Measurements from ENCODE around the gene GPC6. TPM values are rescaled to one million over a fixed set of nuclear protein-coding genes. Genes with fewer than 3 reads are reported as not detected.

Gene GPC6
- polyA plus RNA-seq, 6 donors from 2014 or later = not detected

DNA sequence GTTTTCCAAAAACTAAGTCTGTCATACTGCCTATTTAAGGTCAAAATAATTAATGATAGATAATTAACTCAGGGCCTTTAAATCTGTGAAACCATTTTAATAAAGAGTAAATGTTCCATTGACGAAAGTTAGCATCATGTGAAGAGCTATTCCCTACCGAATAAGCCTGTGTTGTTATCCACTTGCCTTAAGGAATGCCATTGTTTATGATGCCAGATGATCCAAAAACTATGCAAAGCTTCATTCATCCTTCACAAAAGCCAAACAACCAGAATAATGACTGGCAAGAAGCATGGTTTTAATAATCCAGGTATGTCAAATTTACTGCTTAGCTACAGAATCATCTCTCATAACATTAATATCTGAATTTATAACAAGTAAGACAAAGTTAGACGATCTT is 6.5 kb upstream of the GPC6 start:
- DNase-seq (no peak), ATAC-seq (ENCODE audit: low read depth in 2 of 2) (no peak)
- H3K9me3 Mint-ChIP-seq = peaks cover 0 to 9% (median 5%) of the 10 kb centered on the region in 7 donors
- H3K4me1 Mint-ChIP-seq = no peaks in the 10 kb centered on the region
- H3K27me3 Mint-ChIP-seq = peaks cover under 1 to 4% (median under 1%) of the 10 kb centered on the region in 3 donors
- no peak overlapping the region for H3K27ac Mint-ChIP-seq
- no peak overlapping the region for H3K4me3 Mint-ChIP-seq
- peaks cover 0 to 7% of the 10 kb centered on the region in 2 donors for H3K36me3 Mint-ChIP-seq

DNA sequence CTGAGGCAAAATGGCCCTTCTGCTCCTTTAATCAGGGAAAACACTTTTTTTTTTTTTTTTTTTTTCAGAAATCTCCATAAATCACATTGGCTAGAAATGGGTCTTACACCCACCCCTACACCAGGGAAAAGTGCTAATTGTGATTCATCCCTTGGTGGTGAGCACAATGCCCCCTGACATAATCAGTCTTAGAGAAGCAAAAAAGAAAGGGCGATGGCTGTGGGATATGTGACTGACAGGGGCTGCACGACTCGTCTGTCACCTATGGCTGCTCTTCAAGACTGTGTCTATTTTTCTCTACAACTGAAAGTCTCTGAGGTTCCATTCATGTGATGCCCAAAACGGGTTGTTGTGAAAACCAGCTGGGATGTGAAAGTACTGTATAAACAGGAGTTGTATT is 3.6 kb upstream of the GPC6 start:
- ATAC-seq (ENCODE audit: low read depth in 2 of 2) (no peak), DNase-seq (no peak)
- Mint-ChIP-seq H3K4me3 (no peak overlapping the region), H3K36me3 (peaks cover 0 to 19% of the 10 kb centered on the region in 2 donors), H3K27ac (no peak overlapping the region), H3K9me3 (peaks cover 0 to 25% (median 4%) of the 10 kb centered on the region in 7 donors), H3K4me1 (no peaks in the 10 kb centered on the region), H3K27me3 (peaks cover 15 to 28% (median 23%) of the 10 kb centered on the region in 3 donors)

DNA sequence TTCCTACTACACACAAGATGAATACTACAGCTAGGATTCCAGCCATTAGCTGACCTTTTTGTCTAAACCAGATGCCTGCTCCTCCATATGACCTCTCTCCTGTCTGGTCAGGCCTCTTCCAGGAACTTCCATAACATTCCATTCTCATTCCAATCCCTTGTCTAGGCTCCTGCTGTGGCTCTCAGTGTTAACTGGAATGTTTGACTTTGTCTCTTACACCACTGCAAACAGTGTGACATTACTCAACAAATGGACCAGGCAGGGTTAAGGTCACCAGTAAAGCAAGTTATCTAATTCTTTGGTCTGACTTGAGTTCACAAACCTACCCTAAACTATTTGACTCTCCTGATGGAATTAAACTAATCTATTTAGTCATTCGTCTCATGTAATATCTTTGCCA is 2.1 kb upstream of the GPC6 start:
- no peak for DNase-seq
- Mint-ChIP-seq H3K36me3 (peaks cover 0 to 19% of the 10 kb centered on the region in 2 donors), H3K4me3 (peak overlapping the region in 1 of 8 donors; percentile 13), H3K27me3 (peaks cover 23 to 39% (median 35%) of the 10 kb centered on the region in 3 donors), H3K9me3 (peaks cover 0 to 25% (median 5%) of the 10 kb centered on the region in 7 donors), H3K4me1 (peaks cover 0 to 2% (median 0%) of the 10 kb centered on the region in 3 donors), H3K27ac (no peak overlapping the region)
- ATAC-seq (ENCODE audit: low read depth in 2 of 2) = no peak

DNA sequence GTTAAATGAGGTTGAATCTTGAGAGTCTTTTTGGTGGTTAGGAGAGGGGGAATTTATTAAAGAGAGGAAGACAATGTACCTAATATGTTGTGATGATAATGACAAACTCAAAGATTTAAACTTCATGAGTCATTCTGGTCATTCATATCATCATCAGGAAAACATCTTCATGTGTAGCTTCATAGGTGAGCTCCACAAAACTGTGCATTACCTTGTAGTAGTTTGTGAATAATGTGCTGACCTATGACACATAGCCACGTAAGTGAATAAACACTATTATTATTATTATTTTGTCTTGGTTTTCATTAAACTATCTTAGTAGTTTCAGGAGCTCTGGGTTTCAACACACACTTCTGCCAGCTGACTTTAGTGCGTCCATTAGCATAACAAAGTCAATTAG is 997 bp upstream of the GPC6 start:
- DNase-seq (no peak), ATAC-seq (ENCODE audit: low read depth in 2 of 2) (no peak)
- Mint-ChIP-seq H3K27ac (no peak overlapping the region), H3K4me3 (no peak overlapping the region), H3K4me1 (peaks cover 0 to 2% (median 0%) of the 10 kb centered on the region in 3 donors), H3K27me3 (peaks cover 30 to 42% (median 39%) of the 10 kb centered on the region in 3 donors), H3K9me3 (peaks cover 0 to 25% (median 5%) of the 10 kb centered on the region in 7 donors), H3K36me3 (peaks cover 0 to 19% of the 10 kb centered on the region in 2 donors)

DNA sequence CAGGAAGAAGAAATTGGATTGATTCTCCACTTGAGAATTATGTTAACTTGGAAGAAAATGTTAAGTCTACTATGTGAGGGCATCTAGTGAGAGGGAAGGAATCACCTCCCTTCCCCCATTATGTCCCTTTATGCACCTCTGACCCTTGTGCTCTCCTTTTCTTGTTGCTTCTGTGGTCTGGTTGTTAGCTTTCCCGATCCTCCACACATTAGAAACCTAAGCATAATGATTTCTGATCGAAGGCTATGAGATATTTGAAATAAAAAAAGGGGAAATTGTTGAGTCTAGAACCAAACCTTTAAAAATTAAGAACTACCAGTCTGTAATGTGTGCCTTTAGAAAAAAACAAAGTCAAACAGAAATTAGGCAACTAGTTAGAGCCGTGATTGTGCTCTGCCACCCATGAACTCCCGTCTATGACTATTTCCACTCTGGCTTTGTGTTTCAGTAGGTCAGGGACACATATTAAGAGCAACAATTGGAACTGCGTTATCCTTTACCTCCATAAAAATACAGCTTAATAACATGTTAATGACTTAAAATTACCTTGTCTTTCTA is 463 bp upstream of the GPC6 start:
- ATAC-seq (ENCODE audit: low read depth in 2 of 2) (no peak), DNase-seq (no peak)
- H3K36me3 Mint-ChIP-seq = peaks cover 0 to 19% of the 10 kb centered on the region in 2 donors
- peaks cover 0 to 25% (median 5%) of the 10 kb centered on the region in 7 donors for H3K9me3 Mint-ChIP-seq
- H3K27ac Mint-ChIP-seq = peak overlapping the region in 1 of 6 donors; percentile 67
- H3K27me3 Mint-ChIP-seq = peaks cover 31 to 42% (median 39%) of the 10 kb centered on the region in 3 donors
- peaks cover 0 to 2% (median 0%) of the 10 kb centered on the region in 3 donors for H3K4me1 Mint-ChIP-seq
- no peak overlapping the region for H3K4me3 Mint-ChIP-seq

DNA sequence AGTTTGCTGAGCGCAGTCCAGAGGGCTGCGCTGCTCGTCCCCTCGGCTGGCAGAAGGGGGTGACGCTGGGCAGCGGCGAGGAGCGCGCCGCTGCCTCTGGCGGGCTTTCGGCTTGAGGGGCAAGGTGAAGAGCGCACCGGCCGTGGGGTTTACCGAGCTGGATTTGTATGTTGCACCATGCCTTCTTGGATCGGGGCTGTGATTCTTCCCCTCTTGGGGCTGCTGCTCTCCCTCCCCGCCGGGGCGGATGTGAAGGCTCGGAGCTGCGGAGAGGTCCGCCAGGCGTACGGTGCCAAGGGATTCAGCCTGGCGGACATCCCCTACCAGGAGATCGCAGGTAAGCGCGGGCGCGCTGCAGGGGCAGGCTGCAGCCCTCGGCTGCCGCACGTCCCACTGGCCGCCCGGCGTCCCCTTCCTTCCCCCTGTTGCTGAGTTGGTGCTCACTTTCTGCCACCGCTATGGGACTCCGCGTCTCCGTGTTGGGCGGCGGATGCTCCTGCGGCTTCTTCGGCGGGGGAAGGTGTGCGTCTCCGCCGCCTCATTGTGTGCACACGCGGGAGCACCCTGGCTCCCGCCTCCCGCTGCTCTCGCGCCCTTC is 772 bp downstream of the GPC6 start:
- Mint-ChIP-seq H3K27ac (no peak overlapping the region), H3K9me3 (peaks cover 0 to 25% (median 5%) of the 10 kb centered on the region in 7 donors), H3K4me1 (peaks cover 0 to 2% (median 0%) of the 10 kb centered on the region in 3 donors), H3K4me3 (no peak overlapping the region), H3K36me3 (peaks cover 0 to 19% of the 10 kb centered on the region in 2 donors), H3K27me3 (peaks cover 31 to 42% (median 39%) of the 10 kb centered on the region in 3 donors)
- no peak for DNase-seq
- ATAC-seq (ENCODE audit: low read depth in 2 of 2) = no peak

DNA sequence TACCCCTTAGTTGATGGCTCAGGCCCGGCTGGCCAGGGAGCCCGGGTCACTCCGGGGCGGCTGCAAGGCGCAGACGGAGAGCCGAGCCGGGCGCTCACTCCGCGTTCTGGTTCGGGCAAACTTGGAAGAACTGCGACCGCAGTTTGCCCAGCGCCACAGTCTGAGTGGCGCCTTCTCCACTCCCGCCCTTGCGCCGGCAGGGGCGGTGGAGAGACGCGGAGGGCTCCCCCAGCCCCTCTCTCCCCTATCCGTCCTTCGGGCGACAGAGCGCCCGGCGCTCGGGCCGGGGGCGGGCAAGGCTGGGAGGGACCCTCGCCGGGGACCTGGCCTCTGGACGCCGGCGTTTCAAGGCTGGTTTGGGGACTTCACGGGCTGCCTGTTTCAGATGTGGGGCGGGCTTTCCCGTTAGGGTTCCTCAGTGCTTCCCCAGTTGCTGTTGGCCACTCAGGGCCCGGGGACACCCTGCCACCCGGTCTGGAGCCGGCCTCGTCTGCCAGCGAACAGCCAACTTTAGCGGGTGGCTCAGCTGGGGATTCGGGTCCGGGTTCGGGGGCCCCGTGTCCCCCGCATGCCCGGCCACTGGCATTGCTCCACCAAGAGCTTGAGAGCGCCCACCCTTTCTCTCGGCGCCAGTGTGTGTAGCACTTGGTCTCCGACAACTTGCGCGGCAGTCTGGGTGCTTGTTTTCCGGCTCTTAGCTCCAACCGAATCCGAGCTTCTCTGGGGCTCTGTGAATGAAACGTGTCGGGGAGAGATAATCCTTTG is 1.5 kb downstream of the GPC6 start:
- DNase-seq (no peak), ATAC-seq (ENCODE audit: low read depth in 2 of 2) (no peak)
- Mint-ChIP-seq H3K36me3 (peaks cover 0 to 19% of the 10 kb centered on the region in 2 donors), H3K4me3 (no peak overlapping the region), H3K9me3 (peaks cover 0 to 25% (median 5%) of the 10 kb centered on the region in 7 donors), H3K27me3 (peaks cover 31 to 42% (median 39%) of the 10 kb centered on the region in 3 donors), H3K4me1 (peaks cover 0 to 2% (median 0%) of the 10 kb centered on the region in 3 donors), H3K27ac (no peak overlapping the region)

DNA sequence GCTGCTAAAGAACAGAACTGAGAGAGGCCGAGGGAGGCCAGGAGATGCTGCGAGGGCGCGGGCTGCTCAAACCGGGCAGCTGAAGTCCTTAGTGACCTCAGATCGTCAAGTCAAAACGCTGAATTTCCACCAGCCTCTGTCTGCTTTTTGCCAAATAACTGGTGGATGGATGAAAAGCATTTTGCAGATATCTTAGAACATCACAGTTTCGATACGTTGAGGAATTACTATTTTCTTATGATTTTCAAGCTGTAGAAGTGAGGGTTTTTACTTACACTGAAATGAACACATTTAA is 2.0 kb downstream of the GPC6 start:
- DNase-seq = no peak
- no peak for ATAC-seq (ENCODE audit: low read depth in 2 of 2)

DNA sequence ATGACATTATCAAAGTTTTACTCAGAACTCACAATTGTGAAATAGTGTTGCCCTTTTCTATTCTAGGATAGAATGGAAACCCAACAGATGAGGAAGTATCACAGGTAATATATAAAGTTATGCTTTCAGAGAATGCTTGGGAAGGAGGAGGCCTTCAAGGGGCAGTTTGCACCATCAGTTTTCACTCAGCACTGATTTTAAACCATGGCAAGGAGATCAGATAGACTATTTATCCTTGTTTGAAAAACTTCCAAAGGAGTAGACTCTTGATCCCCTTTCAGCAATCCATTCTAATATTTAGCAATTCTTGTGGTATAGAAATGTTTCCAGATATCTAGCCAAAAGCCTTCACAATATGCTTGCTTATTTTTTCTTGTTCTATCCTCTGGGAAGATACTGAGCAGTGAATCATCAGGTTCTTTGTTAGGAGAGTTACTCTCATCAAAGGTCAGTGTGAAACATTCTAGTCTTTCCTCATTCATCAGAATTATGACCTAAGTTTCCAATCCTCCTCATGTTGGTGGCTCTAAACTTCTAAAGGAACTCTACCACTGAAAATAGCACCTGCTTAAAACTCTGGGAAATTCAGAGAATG is 3.8 kb downstream of the GPC6 start:
- ATAC-seq (ENCODE audit: low read depth in 2 of 2) (no peak), DNase-seq (no peak)
- Mint-ChIP-seq H3K27ac (no peak overlapping the region), H3K36me3 (peaks cover 0 to 11% of the 10 kb centered on the region in 2 donors), H3K9me3 (peaks cover 1 to 13% (median 6%) of the 10 kb centered on the region in 7 donors), H3K27me3 (peaks cover 28 to 39% (median 35%) of the 10 kb centered on the region in 3 donors), H3K4me1 (peaks cover 0 to 2% (median 0%) of the 10 kb centered on the region in 3 donors), H3K4me3 (no peak overlapping the region)

More for the DNA sequence above, 2.0 kb downstream of the GPC6 start:
- Mint-ChIP-seq H3K4me3 (no peak overlapping the region), H3K36me3 (peaks cover 0 to 19% of the 10 kb centered on the region in 2 donors), H3K9me3 (peaks cover 0 to 25% (median 4%) of the 10 kb centered on the region in 7 donors), H3K27me3 (peaks cover 31 to 42% (median 39%) of the 10 kb centered on the region in 3 donors), H3K4me1 (peaks cover 0 to 2% (median 0%) of the 10 kb centered on the region in 3 donors), H3K27ac (no peak overlapping the region)

DNA sequence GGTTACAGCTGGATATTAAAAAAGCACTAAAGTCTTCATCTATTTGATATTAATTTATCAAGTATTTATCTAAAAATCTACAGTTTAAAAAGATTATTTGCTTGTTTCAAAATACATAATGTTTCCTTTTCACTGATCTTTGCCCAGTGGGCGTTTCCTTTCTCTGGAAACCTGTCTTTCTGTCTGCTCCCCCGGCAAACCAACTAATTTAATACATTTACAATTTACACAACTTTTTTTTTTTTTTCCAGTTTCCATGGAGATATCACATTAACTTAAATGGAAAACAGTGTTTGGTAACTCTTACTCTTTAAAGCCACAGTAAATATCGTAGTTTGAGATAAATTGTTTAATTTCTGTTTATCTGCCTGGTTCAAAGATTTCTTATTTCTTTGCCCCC is 5.3 kb downstream of the GPC6 start:
- no peak for ATAC-seq (ENCODE audit: low read depth in 2 of 2)
- H3K9me3 Mint-ChIP-seq = peaks cover 0 to 8% (median 4%) of the 10 kb centered on the region in 7 donors

DNA sequence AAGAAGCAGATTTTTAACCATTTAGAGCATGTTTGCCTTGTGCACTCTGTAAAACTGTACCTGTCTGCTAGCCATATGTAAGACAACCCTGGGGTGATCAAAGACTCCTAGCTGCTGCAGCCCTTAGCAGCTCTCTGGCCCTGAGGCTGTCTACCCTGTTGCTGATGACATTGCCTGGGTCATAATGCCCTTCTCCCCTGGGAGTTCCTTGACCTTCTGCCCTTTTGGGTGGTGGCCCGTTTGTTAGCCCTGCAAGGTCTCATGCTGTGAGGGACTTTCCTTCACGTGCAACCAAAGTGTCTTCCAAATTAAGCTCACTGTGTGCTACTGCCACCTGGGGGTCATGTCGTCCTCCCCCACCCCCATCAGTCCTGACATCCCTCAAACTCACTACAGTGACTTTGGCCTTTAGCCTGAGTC is 7.4 kb downstream of the GPC6 start:
- Mint-ChIP-seq H3K4me3 (no peak overlapping the region), H3K4me1 (no peaks in the 10 kb centered on the region), H3K9me3 (peaks cover 6 to 20% (median 11%) of the 10 kb centered on the region in 7 donors), H3K27ac (no peak overlapping the region), H3K27me3 (peaks cover 3 to 12% (median 9%) of the 10 kb centered on the region in 3 donors), H3K36me3 (peaks cover 0 to 6% of the 10 kb centered on the region in 2 donors)
- no peak for DNase-seq
- ATAC-seq (ENCODE audit: low read depth in 2 of 2) = no peak

More for the DNA sequence above, 5.3 kb downstream of the GPC6 start:
- no peak for DNase-seq
- Mint-ChIP-seq H3K27ac (no peak overlapping the region), H3K27me3 (peaks cover 16 to 25% (median 20%) of the 10 kb centered on the region in 3 donors), H3K36me3 (peaks cover 0 to 5% of the 10 kb centered on the region in 2 donors), H3K4me1 (peaks cover 0 to 2% (median 0%) of the 10 kb centered on the region in 3 donors), H3K4me3 (no peak overlapping the region)

DNA sequence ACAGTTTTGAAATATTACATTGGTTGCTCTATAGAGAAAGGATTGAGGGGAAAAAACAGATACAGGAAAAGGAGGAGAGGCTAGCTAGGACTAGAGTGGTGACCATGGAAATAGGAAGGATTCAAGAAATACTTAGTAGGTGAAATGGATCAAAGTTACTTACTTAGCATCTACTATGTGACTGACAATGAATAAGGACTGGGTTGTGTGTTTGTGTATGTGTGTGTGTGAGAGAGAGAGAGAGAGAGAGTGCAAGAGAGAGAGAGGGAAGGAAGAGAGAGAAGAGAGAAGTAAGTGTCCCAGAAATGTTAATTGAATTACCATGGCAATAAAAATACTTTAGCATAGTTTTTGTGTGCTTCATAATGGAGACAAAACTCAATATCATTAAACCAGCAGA is 7.9 kb downstream of the GPC6 start:
- DNase-seq (no peak), ATAC-seq (ENCODE audit: low read depth in 2 of 2) (no peak)
- H3K27ac Mint-ChIP-seq = no peak overlapping the region
- H3K9me3 Mint-ChIP-seq = peaks cover 6 to 24% (median 13%) of the 10 kb centered on the region in 7 donors
- H3K4me1 Mint-ChIP-seq = no peaks in the 10 kb centered on the region
- H3K27me3 Mint-ChIP-seq = peaks cover 0 to 9% (median 9%) of the 10 kb centered on the region in 3 donors
- H3K4me3 Mint-ChIP-seq = no peak overlapping the region
- peaks cover 0 to 6% of the 10 kb centered on the region in 2 donors for H3K36me3 Mint-ChIP-seq
